GM13977 (cell line): ENCODE results near the gene SCN2A.

Experiments used
- DNase-seq: peaks from one replicate; pipeline ENCODE4 v3.0.0; 2012; ENCODE audit warnings: low spot score
- CTCF ChIP-seq: IDR thresholded peaks from 2 replicates; pipeline ENCODE4 v1.5.1; 2012; ENCODE audit warnings: mild to moderate bottlenecking, control low read depth; ENCODE audit not compliant: insufficient read depth; ENCODE audit errors: extremely low read depth, missing control alignments
- in situ Hi-C: fragments of 300-500 bp; cut with MboI; formaldehyde crosslinking; loops from one replicate; pipeline ENCODE4 v1.12.0; 2022; ENCODE audit warnings: low sequenced_read_pairs, low pct_unique_long_range_greater_than_20kb, mixed read lengths, inconsistent platforms; ENCODE audit not compliant: unreplicated experiment

SCN2A gene

GRCh38 chr2:165414187-165414586 is 175.0 kb downstream of the SCN2A start:
- in situ Hi-C loops, result loop anchor here (10.0 kb wide), 1 partner anchor 461 kb away; no protein-coding TSS in a partner anchor
- DNase-seq, result no peak
- no peak for TF ChIP-seq CTCF

GRCh38 chr2:165417009-165417408 is 177.8 kb downstream of the SCN2A start:
- in situ Hi-C loops, result loop anchor here (10.0 kb wide), 1 partner anchor 458 kb away; no protein-coding TSS in a partner anchor
- TF ChIP-seq CTCF, result no peak
- no peak for DNase-seq

- TF ChIP-seq CTCF, result no peak
- in situ Hi-C loops, result no loop called here
- DNase-seq, result no peak
These were observed 181.0 kb downstream of the SCN2A start for GRCh38 chr2:165420231-165420630.

GRCh38 chr2:165423081-165423480 is 183.9 kb downstream of the SCN2A start:
- DNase-seq, result no peak
- no peak for TF ChIP-seq CTCF
- in situ Hi-C loops, result no loop called here

- in situ Hi-C loops, result no loop called here
- no peak for DNase-seq
- no peak for TF ChIP-seq CTCF
These were observed 186.3 kb downstream of the SCN2A start for GRCh38 chr2:165425556-165425955.

GRCh38 chr2:165427686-165428085 is 188.5 kb downstream of the SCN2A start:
- in situ Hi-C loops, result no loop called here
- no peak for DNase-seq
- no peak for TF ChIP-seq CTCF

- in situ Hi-C loops, result no loop called here
- no peak for DNase-seq
- no peak for TF ChIP-seq CTCF
These were observed 189.7 kb downstream of the SCN2A start for GRCh38 chr2:165428926-165429325.
